Activated T-helper 1 cell treated with anti-CD3 and anti-CD28 coated beads, Interleukin-12 subunit alpha, Interleukin-12 subunit beta, Interleukin-2, Interleukin-4 antibody, amounts not matched to agents 30 ng/mL and 10 ng/mL and 1 ng/mL, durations not matched to agents 14 hours and 24 hours and 36 hours (primary cell): ENCODE results near the gene SAMD4B. TPM values are rescaled to one million over a fixed set of nuclear protein-coding genes. Genes with fewer than 3 reads are reported as not detected.

Source experiments
- DNase-seq: peaks from one replicate; pipeline ENCODE4 v3.0.0; 2021; ENCODE audit warnings: low spot score
- H3K27ac Mint-ChIP-seq: one replicate; pipeline ENCODE4 v1.8.0; 2021; ENCODE audit warnings: mild to moderate bottlenecking, mixed read lengths
- H3K27me3 Mint-ChIP-seq: one replicate; pipeline ENCODE4 v1.8.0; 2022; ENCODE audit warnings: mild to moderate bottlenecking, moderate library complexity, mixed read lengths; ENCODE audit not compliant: insufficient read depth
- H3K36me3 Mint-ChIP-seq: one replicate; pipeline ENCODE4 v1.8.0; 2021; ENCODE audit warnings: low read depth, mixed read lengths
- H3K4me1 Mint-ChIP-seq: one replicate; pipeline ENCODE4 v1.8.0; 2021; ENCODE audit warnings: low read depth, mixed read lengths
- H3K4me3 Mint-ChIP-seq: one replicate; pipeline ENCODE4 v1.8.0; 2021; ENCODE audit warnings: mild to moderate bottlenecking, moderate library complexity, mixed read lengths
- H3K9me3 Mint-ChIP-seq: one replicate; pipeline ENCODE4 v1.8.0; 2021; ENCODE audit warnings: mixed read lengths
- intact Hi-C: fragments of 100-400 bp; cut with micrococcal nuclease; formaldehyde crosslinking; loops from one replicate; pipeline ENCODE4 v1.15.1; 2024
- total RNA-seq: library from RNA; stranded (reverse); gene quantifications from 2 replicates; pipeline ENCODE4 v1.2.3, GENCODE V29; 2022

SAMD4B gene
- total RNA-seq, 1 donor from 2014 or later, result 71.8 TPM

DNA sequence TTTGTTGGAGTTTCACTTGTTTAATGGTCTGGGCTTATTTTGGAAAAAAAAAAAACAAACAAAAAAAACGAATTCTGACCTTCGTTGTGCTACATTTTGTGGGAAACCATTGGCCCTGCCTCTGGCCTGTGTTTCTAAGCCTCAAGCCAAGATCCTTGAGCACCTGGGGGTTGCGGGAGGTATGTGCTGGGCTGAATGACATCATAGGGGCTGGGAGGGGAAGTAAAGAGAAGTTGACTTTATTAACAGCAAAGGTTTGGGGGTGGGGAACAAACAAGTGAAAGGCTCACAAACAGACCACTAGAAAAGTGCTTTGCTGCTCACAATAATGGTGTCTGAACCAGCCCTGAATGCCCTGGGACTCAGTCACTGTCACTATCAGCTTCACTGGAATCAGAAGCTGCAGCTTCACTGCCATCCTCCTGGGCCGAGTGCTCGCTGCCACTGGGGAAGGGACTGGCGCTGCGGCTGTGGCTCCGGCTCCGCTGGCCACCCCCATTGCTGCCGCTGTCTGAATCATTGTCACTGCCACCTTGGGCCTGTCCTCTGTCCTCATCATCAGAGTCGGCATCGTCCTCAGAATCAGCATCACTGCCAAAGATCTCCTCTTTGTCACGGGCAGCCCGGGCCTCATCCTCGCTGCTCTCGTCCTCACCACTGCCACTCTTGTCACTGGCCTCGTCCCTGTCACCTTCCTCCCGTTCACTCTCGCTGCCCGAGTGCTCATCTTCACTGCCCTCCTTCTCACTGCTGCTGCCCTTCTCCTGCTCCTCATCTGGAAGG, 43.6 kb downstream of the SAMD4B start:
- peaks cover 48% of the 10 kb centered on the region for H3K36me3 Mint-ChIP-seq
- DNase-seq, result no peak
- H3K4me3 Mint-ChIP-seq, result no peak overlapping the region
- H3K27ac Mint-ChIP-seq, result peak overlapping the region; percentile 4
- H3K4me1 Mint-ChIP-seq, result peaks cover 14% of the 10 kb centered on the region
- no peaks in the 10 kb centered on the region for H3K9me3 Mint-ChIP-seq
- intact Hi-C loops, result no loop called here
- no peaks in the 10 kb centered on the region for H3K27me3 Mint-ChIP-seq

DNA sequence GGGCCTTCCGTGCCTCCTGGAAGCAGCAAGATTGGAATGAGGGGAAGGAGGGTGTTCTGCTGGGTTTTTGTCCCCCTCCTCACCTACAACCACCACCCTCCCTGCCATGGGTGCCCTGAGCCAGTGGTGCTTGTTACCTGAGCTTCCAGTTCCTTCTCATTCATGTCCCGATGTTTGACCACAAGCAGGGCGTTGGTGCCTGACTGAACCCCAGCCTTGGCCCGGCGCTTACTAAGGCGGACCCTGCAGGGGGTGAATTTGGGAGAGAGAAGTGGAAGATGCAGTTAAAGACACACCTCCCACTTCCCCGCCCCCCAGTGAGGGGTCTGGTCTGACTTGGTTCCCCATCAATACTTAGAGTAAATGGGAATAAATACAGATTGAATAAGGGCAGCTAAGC, 44.3 kb downstream of the SAMD4B start:
- H3K36me3 Mint-ChIP-seq, result peaks cover 45% of the 10 kb centered on the region
- H3K27ac Mint-ChIP-seq, result no peak overlapping the region
- DNase-seq, result no peak
- H3K9me3 Mint-ChIP-seq, result no peaks in the 10 kb centered on the region
- H3K27me3 Mint-ChIP-seq, result no peaks in the 10 kb centered on the region
- H3K4me3 Mint-ChIP-seq, result no peak overlapping the region
- peaks cover 17% of the 10 kb centered on the region for H3K4me1 Mint-ChIP-seq
- intact Hi-C loops, result no loop called here

DNA sequence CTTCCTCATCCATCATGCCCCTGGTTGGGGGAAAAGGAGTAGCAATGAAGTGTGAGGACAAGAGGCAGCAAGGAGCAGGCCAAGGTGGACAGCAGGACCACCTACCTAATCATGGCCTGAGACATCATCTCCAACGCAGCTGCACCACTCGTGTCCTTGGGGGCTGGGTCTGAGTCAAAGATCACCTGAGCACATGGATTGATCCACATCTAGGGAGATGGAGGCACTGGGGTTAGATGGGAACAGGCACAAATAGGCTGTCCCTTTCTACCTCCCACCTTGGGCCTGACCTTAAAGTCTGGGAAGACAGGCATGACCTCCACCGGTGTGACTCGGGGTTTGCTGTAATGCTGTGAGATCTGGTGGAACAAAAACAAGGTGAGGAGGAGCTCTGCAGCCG, 46.4 kb downstream of the SAMD4B start:
- DNase-seq, result no peak

GRCh38 chr19:39389631-39390414, 47.6 kb downstream of the SAMD4B start:
- Mint-ChIP-seq H3K9me3 (no peaks in the 10 kb centered on the region), H3K36me3 (peaks cover 46% of the 10 kb centered on the region), H3K4me3 (peak overlapping the region; percentile 98), H3K4me1 (peaks cover 31% of the 10 kb centered on the region), H3K27ac (peak overlapping the region; percentile 93), H3K27me3 (no peaks in the 10 kb centered on the region)
- intact Hi-C loops, result loop anchor here (2.0 to 5.0 kb wide), 4 partner anchors 41 to 582 kb away; partner anchors contain the start of genes PSMC4 and SUPT5H
- no peak for DNase-seq

More for the DNA sequence above, 46.4 kb downstream of the SAMD4B start:
- Mint-ChIP-seq H3K4me1 (peaks cover 29% of the 10 kb centered on the region), H3K36me3 (peaks cover 47% of the 10 kb centered on the region), H3K4me3 (peak overlapping the region; percentile 35), H3K27ac (no peak overlapping the region), H3K9me3 (no peaks in the 10 kb centered on the region), H3K27me3 (no peaks in the 10 kb centered on the region)
- intact Hi-C loops, result no loop called here

DNA sequence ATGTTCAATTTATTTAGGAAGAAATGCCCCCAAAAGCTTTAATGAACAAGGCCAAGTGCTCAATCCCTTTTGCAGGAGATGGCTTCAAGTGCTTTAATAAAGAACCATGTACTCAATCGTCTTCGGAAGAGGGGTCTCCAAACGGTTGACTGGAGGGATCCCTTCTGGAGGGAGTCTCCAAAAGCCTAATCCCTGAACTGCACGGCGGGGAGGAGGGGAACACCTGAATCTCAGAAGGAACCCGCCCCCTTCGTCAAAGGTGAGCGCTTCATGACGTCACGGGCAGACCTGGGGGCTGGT, 48.2 kb downstream of the SAMD4B start:
- H3K36me3 Mint-ChIP-seq, result peaks cover 47% of the 10 kb centered on the region
- no peaks in the 10 kb centered on the region for H3K9me3 Mint-ChIP-seq
- peaks cover 31% of the 10 kb centered on the region for H3K4me1 Mint-ChIP-seq
- H3K27ac Mint-ChIP-seq, result peak overlapping the region; percentile 93
- intact Hi-C loops, result loop anchor here (2.0 to 5.0 kb wide), 4 partner anchors 40 to 582 kb away; partner anchors contain the start of genes PSMC4 and SUPT5H
- DNase-seq, result no peak
- H3K27me3 Mint-ChIP-seq, result no peaks in the 10 kb centered on the region
- H3K4me3 Mint-ChIP-seq, result peak overlapping the region; percentile 98

DNA sequence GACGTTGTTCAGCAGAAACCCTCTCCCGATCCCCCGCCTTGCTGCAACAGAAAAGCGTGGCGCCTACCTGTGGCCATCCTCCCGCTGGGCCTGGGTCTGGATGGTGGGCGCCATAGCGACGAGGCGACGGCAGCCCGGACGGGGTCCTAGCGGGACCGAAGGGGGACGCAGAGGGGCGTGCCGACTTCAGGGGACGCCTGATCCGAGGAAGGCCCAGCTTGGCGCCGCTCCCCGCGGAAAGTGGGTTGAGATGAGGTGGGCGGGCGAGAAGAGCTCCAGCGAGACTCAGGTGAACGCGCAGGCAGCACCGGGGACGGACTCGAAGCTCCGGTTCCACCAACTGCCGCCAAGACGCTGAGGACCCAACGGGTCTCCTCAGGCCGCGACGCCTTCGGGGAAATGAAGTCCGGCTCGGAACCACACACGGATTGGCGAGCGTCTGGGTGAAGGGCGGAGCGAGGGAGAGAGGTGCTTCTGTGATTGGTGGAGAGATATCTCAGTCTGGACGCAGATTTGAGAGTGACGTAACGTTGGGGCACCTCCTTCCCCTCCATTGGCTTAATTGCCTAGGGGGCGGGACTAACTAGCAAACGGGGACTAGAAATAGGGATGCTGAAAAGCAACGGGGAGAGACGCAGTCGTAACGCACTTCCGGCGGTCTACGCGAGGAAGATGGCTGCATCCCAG, 48.7 kb downstream of the SAMD4B start, which contains the start of the genes MED29 and PAF1:
MED29 (plus strand) TSS at position 628 of the 687 bp plus-strand sequence; CDS start at position 673, 45 bp downstream.
PAF1 (minus strand) TSS at position 356 of the 687 bp plus-strand sequence; CDS start at position 114, 242 bp downstream.
- Mint-ChIP-seq H3K4me3 (peak within 1 kb of the TSS; percentile 98), H3K9me3 (no peaks in the 10 kb centered on the region), H3K27ac (peak within 1 kb of the TSS; percentile 93), H3K4me1 (peaks cover 31% of the 10 kb centered on the region), H3K27me3 (no peaks in the 10 kb centered on the region), H3K36me3 (peaks cover 45% of the 10 kb centered on the region)
- intact Hi-C loops, result loop anchor here (1.0 to 5.0 kb wide), 9 partner anchors 11 to 581 kb away; partner anchors contain the start of genes PLEKHG2, PSMC4 and SUPT5H
- DNase-seq, result peak; percentile 95

DNA sequence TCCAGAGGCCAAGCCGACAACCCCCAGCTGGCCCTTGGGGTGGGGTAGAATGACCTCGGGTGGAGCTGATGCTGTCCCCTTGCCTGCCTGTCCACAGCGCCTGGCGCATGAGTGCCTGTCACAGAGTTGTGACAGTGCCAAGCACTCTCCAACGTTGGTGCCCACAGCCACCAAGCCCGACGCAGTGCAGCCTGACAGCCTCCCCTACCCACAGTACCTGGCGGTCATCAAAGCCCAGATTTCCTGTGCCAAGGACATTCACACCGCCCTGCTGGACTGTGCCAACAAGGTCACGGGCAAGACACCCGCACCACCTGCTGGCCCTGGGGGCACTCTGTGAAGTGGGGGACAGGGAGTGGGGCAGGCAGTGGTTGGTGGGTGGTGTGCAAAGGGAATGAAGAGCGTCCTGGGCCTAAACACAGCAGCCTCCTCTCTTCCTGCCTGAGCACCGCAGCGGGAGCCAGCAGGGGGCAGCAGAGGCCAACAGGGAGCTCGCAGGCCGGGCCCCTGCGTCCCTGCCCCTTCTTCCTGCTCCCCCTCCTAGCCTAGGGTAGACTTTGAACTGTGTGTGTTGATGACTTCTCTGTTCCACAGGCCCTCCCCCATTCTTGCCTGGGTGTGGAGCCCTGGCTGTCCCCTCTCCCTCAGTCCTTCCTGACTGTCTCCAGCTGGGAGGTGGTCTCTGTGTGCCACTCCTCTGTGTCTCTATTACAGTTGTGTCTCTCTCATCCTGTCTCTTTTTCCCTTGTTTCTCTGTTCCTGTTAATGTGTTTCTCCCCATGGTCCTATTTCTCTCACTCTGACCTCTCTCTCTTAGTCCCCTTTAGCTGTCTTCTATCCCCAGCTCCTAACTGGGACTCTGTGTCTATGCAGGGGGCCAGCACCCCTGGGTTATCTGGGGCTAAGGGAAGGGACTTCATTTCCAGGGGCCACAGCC, 55.4 kb downstream of the SAMD4B start:
- intact Hi-C loops, result loop anchor here (1.0 to 5.0 kb wide), 4 partner anchors 14 to 275 kb away; partner anchors contain the start of gene EID2B
- Mint-ChIP-seq H3K9me3 (no peaks in the 10 kb centered on the region), H3K27ac (peak overlapping the region; percentile 67), H3K4me1 (peaks cover 58% of the 10 kb centered on the region), H3K27me3 (no peaks in the 10 kb centered on the region), H3K36me3 (peaks cover 19% of the 10 kb centered on the region), H3K4me3 (no peak overlapping the region)
- peak; percentile 88 for DNase-seq

GRCh38 chr19:39398297-39398864, 56.2 kb downstream of the SAMD4B start:
- intact Hi-C loops, result loop anchor here (5.0 kb wide), 1 partner anchor 274 kb away; no protein-coding TSS in a partner anchor
- H3K4me1 Mint-ChIP-seq, result peaks cover 59% of the 10 kb centered on the region
- peaks cover 18% of the 10 kb centered on the region for H3K36me3 Mint-ChIP-seq
- H3K27ac Mint-ChIP-seq, result peak overlapping the region; percentile 67
- no peak for DNase-seq
- no peaks in the 10 kb centered on the region for H3K27me3 Mint-ChIP-seq
- no peaks in the 10 kb centered on the region for H3K9me3 Mint-ChIP-seq
- no peak overlapping the region for H3K4me3 Mint-ChIP-seq

DNA sequence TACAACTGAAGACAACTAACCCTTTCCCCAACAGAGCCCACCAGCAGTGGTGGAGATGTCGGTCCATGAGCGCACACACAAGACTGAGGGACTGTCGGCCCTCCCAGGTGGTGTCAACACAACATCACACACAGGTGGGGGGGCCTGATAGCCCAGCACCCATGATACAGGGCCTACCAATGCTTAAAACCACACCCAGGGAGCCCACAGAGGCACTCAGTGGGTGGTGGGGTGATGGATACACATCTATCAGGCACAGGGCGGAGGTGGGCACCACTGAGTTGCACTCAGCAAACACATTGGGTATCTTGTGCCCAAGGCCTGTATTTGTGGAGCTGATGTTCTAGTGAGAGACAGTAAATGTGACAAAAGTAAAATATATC, 57.4 kb downstream of the SAMD4B start:
- Mint-ChIP-seq H3K27ac (peak overlapping the region; percentile 76), H3K9me3 (no peaks in the 10 kb centered on the region), H3K4me3 (peak overlapping the region; percentile 1), H3K36me3 (peaks cover 11% of the 10 kb centered on the region), H3K4me1 (peaks cover 61% of the 10 kb centered on the region), H3K27me3 (no peaks in the 10 kb centered on the region)
- intact Hi-C loops, result loop anchor here (5.0 kb wide), 1 partner anchor 273 kb away; no protein-coding TSS in a partner anchor
- DNase-seq, result no peak

- Mint-ChIP-seq H3K27me3 (no peaks in the 10 kb centered on the region), H3K4me3 (no peak overlapping the region), H3K27ac (peak overlapping the region; percentile 76), H3K36me3 (peaks cover 9% of the 10 kb centered on the region), H3K9me3 (no peaks in the 10 kb centered on the region), H3K4me1 (peaks cover 61% of the 10 kb centered on the region)
- DNase-seq, result no peak
- intact Hi-C loops, result no loop called here
Measured at GRCh38 chr19:39400061-39400460, 57.8 kb downstream of the SAMD4B start.

DNA sequence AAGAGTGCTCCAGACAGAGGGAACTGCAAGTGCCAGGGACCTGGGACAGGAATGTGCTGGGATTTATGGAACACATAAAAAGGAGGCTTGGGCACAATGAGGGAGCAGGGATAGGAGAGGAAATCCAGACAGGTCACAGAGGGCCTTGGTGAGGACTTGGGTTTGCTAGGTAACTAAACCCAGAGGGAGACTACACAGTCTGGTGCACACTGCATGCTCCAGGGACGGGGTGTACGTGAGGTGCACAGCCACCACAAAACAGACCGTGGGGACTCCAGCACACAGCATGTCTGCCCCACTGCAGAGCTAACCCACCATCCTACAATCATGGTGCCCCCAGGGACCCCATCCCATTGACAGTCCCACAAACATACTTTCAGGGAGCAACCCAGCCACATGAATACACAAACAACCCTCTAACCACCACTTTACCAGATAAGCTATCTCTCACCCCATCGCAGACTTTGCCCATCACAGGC, 58.9 kb downstream of the SAMD4B start:
- peaks cover 2% of the 10 kb centered on the region for H3K36me3 Mint-ChIP-seq
- intact Hi-C loops, result no loop called here

More for the DNA sequence above, 58.9 kb downstream of the SAMD4B start:
- no peak for DNase-seq
- H3K27ac Mint-ChIP-seq, result peak overlapping the region; percentile 95
- H3K9me3 Mint-ChIP-seq, result no peaks in the 10 kb centered on the region
- H3K4me3 Mint-ChIP-seq, result peak overlapping the region; percentile 82
- H3K27me3 Mint-ChIP-seq, result no peaks in the 10 kb centered on the region
- peaks cover 68% of the 10 kb centered on the region for H3K4me1 Mint-ChIP-seq
